ENCODE data around the gene POU2F1.

DNA sequence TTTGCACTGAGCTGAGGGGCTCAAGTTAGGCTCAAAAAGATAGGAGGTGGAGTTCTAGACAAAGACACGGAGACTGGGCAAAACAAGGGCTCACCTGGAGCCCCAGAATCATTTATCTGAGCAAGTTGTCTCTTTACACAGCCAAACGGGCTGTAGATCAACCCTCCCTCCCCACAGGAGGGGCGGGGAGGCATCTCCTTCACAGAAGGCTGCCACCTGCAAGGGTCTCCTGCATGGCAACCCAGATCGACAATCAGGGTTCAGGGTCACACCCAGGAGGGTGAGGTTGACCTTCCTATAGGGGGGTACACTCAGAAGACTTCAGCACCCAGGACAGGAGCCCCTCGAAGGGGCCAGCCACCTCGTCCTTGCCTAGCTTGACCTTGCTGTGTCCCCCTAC, 213.6 kb downstream of the POU2F1 start:
- TF ChIP-seq ZNF274 (IDR thresholded peaks at IDR 0.05; ENCODE audit: low read depth, low read length) (no peak), SUZ12 (IDR thresholded peaks at IDR 0.05; ENCODE audit: extremely low read depth, insufficient read depth, insufficient read length) (no peak), YY1 (IDR thresholded peaks at IDR 0.05; ENCODE audit: insufficient read depth, insufficient read length) (no peak)
